H9 (cell line): Measurements from ENCODE around the gene ITGBL1. TPM values are rescaled to one million over a fixed set of nuclear protein-coding genes. Genes with fewer than 3 reads are reported as not detected.

ENCODE experiments used
- DNase-seq: peaks from one replicate; pipeline ENCODE4 v3.0.0-alpha.2; 2017
- H2AFZ ChIP-seq: one replicate; pipeline ENCODE4 v1.6.1; 2013; ENCODE audit warnings: mild to moderate bottlenecking, low read length, control low read depth, moderate library complexity
- H2AK5ac ChIP-seq: 2 replicates; pipeline ENCODE4 v1.6.1; 2013; ENCODE audit warnings: low read length, control low read depth, mixed read lengths; ENCODE audit not compliant: insufficient read length
- H2BK120ac ChIP-seq: one replicate; pipeline ENCODE4 v1.6.1; 2013; ENCODE audit warnings: low read depth, mild to moderate bottlenecking, low read length, control low read depth, inconsistent platforms; ENCODE audit not compliant: poor library complexity, severe bottlenecking
- H2BK12ac ChIP-seq: 2 replicates; pipeline ENCODE4 v1.6.1; 2013; ENCODE audit warnings: low read length, control low read depth, mixed read lengths, low read depth; ENCODE audit not compliant: insufficient read length
- H2BK15ac ChIP-seq: 2 replicates; pipeline ENCODE4 v1.6.1; 2013; ENCODE audit warnings: low read depth, low read length, control low read depth
- H2BK20ac ChIP-seq: one replicate; pipeline ENCODE4 v1.6.1; 2013; ENCODE audit warnings: low read depth, mild to moderate bottlenecking, low read length, control low read depth, inconsistent platforms; ENCODE audit not compliant: poor library complexity, severe bottlenecking
- H2BK5ac ChIP-seq: 2 replicates; pipeline ENCODE4 v1.6.1; 2013; ENCODE audit warnings: low read length, control low read depth, mixed read lengths; ENCODE audit not compliant: insufficient read length
- H3K14ac ChIP-seq: 2 replicates; pipeline ENCODE4 v1.6.1; 2013; ENCODE audit warnings: low read length, control low read depth; ENCODE audit not compliant: insufficient read depth
- H3K18ac ChIP-seq: 2 replicates; pipeline ENCODE4 v1.6.1; 2013; ENCODE audit warnings: low read depth, mild to moderate bottlenecking, mixed read lengths, low read length, control low read depth; ENCODE audit not compliant: insufficient read length
- H3K23ac ChIP-seq: 2 replicates; pipeline ENCODE4 v1.6.1; 2013; ENCODE audit warnings: low read length, control low read depth, mixed read lengths, low read depth; ENCODE audit not compliant: insufficient read length
- H3K23me2 ChIP-seq: 2 replicates; pipeline ENCODE4 v1.6.1; 2013; ENCODE audit warnings: low read depth, mild to moderate bottlenecking, mixed read lengths, low read length, control low read depth; ENCODE audit not compliant: insufficient read length, poor library complexity, severe bottlenecking
- H3K27ac ChIP-seq: 2 replicates; pipeline ENCODE4 v1.5.1; 2013; ENCODE audit warnings: low read length, control low read depth, mixed read lengths, low read depth; ENCODE audit not compliant: insufficient read length
- H3K27me3 ChIP-seq: 2 replicates; pipeline ENCODE4 v1.6.1; 2013; ENCODE audit warnings: low read length, control low read depth, inconsistent platforms; ENCODE audit not compliant: insufficient read depth
- H3K4ac ChIP-seq: 2 replicates; pipeline ENCODE4 v1.6.1; 2013; ENCODE audit warnings: low read depth, mild to moderate bottlenecking, control low read depth, inconsistent platforms, low read length, moderate library complexity
- H3K4me1 ChIP-seq: 2 replicates; pipeline ENCODE4 v1.6.1; 2013; ENCODE audit warnings: low read length, control low read depth, inconsistent platforms; ENCODE audit not compliant: insufficient read depth
- H3K4me2 ChIP-seq: 2 replicates; pipeline ENCODE4 v1.6.1; 2013; ENCODE audit warnings: low read length, control low read depth, mixed read lengths; ENCODE audit not compliant: insufficient read length, insufficient read depth
- H3K56ac ChIP-seq: 2 replicates; pipeline ENCODE4 v1.6.1; 2013; ENCODE audit warnings: low read depth, mild to moderate bottlenecking, mixed read lengths, low read length, control low read depth; ENCODE audit not compliant: insufficient read length
- H3K79me1 ChIP-seq: 2 replicates; pipeline ENCODE4 v1.6.1; 2013; ENCODE audit warnings: low read depth, mild to moderate bottlenecking, moderate library complexity, low read length, control low read depth, inconsistent platforms; ENCODE audit not compliant: insufficient read depth, poor library complexity, severe bottlenecking
- H3K79me2 ChIP-seq: 2 replicates; pipeline ENCODE4 v1.6.1; 2013; ENCODE audit warnings: low read length, control low read depth, inconsistent platforms; ENCODE audit not compliant: insufficient read depth
- H3K9ac ChIP-seq: 2 replicates; pipeline ENCODE4 v1.6.1; 2013; ENCODE audit warnings: low read length, control low read depth, mixed read lengths; ENCODE audit not compliant: insufficient read length; ENCODE audit errors: extremely low read depth
- H3K9me3 ChIP-seq: one replicate; pipeline ENCODE4 v1.6.1; 2013; ENCODE audit warnings: low read depth, low read length, inconsistent platforms; ENCODE audit not compliant: control insufficient read depth
- H3T11ph ChIP-seq: one replicate; pipeline ENCODE4 v1.6.1; 2013; ENCODE audit warnings: mild to moderate bottlenecking, low read length, control low read depth, inconsistent platforms
- H4K20me1 ChIP-seq: one replicate; pipeline ENCODE4 v1.6.1; 2013; ENCODE audit not compliant: control insufficient read depth, insufficient read length, insufficient read depth
- H4K5ac ChIP-seq: 2 replicates; pipeline ENCODE4 v1.6.1; 2013; ENCODE audit warnings: low read depth, mild to moderate bottlenecking, mixed read lengths, low read length, control low read depth; ENCODE audit not compliant: insufficient read length
- H4K8ac ChIP-seq: replicated peaks from 2 replicates; pipeline ENCODE4 v1.6.1; 2013; ENCODE audit warnings: low read length, control low read depth, mixed read lengths, low read depth; ENCODE audit not compliant: insufficient read length
- H4K91ac ChIP-seq: 2 replicates; pipeline ENCODE4 v1.6.1; 2013; ENCODE audit warnings: low read depth, mild to moderate bottlenecking, moderate library complexity, mixed read lengths, low read length, control low read depth; ENCODE audit not compliant: insufficient read length
- H3K27ac Mint-ChIP-seq, 3 experiments: 2 replicates in 2 of 3; 3 replicates in 1 of 3; pipeline ENCODE4 v1.8.0; 2020 to 2021; ENCODE audit warnings: mixed read lengths in 3 of 3, mild to moderate bottlenecking in 1 of 3, moderate library complexity in 1 of 3
- H3K27me3 Mint-ChIP-seq: 2 replicates; pipeline ENCODE4 v1.8.0; 2021; ENCODE audit warnings: low read depth, mild to moderate bottlenecking, moderate library complexity, mixed read lengths
- H3K36me3 Mint-ChIP-seq, 3 experiments: 2 replicates in 2 of 3; 3 replicates in 1 of 3; pipeline ENCODE4 v1.8.0; 2020 to 2021; ENCODE audit warnings: low read depth in 3 of 3, mixed read lengths in 3 of 3; ENCODE audit not compliant: insufficient read depth in 1 of 3
- H3K4me1 Mint-ChIP-seq, 2 experiments: 2 replicates each; pipeline ENCODE4 v1.8.0; 2020; ENCODE audit warnings: mixed read lengths in 2 of 2
- H3K4me3 Mint-ChIP-seq, 2 experiments: 2 replicates in 1 of 2; 3 replicates in 1 of 2; pipeline ENCODE4 v1.8.0; 2020 to 2021; ENCODE audit warnings: mild to moderate bottlenecking in 2 of 2, mixed read lengths in 2 of 2, moderate library complexity in 1 of 2
- H3K9me3 Mint-ChIP-seq, 2 experiments: 2 replicates in 1 of 2; 3 replicates in 1 of 2; pipeline ENCODE4 v1.8.0; 2020; ENCODE audit warnings: mild to moderate bottlenecking in 2 of 2, mixed read lengths in 2 of 2, moderate library complexity in 1 of 2
- CTCF ChIP-seq: fragments of 200-600 bp; sonication (generic); conservative IDR thresholded peaks from 3 replicates; pipeline ENCODE4 v1.8.0; 2021; ENCODE audit warnings: antibody characterized with exemption, mild to moderate bottlenecking
- WGBS: extraction: QIAGEN DNeasy Blood & Tissue Kit; methylation state at CpG from one replicate; pipeline ENCODE4 v1.1.7; 2013; ENCODE audit warnings: missing lambda C conversion rate, low lambda C conversion rate, mixed read lengths; ENCODE audit not compliant: insufficient read length; ENCODE audit errors: extremely low coverage; 5-methylcytosine and 5-hydroxymethylcytosine counted together
- total RNA-seq: library from RNA; stranded (reverse); gene quantifications from 2 replicates; pipeline ENCODE4 v1.2.1, GENCODE V29; 2021

ITGBL1 gene
- total RNA-seq, 1 experiment from 2014 or later = not detected

DNA sequence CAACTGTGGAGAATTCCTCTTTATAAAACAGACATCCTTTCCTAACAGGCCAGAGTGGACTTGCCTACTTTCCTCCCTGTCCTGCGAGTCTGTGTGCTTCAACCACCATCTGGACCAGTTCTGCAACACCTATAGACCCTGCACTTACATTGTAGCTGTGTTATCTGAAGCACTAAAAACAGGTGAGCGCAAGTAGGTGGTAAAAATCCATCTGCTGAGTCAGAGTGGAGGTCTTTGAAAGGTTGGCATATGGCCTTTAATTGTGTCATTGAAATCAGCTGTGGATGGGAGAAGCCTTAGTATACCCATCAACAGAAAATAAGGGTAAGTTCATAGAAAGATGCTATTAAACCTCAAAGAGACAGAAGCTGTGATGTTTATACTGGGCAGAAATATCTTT is 28.6 kb upstream of the ITGBL1 start:
- Mint-ChIP-seq H3K27ac (no peak overlapping the region; a peak in 1 of 7 replicates), H3K27me3 (peaks cover 2% of the 10 kb centered on the region; the same call in 1 of the 2 replicates), H3K4me3 (no peak overlapping the region), H3K9me3 (no peaks in the 10 kb centered on the region), H3K4me1 (peaks cover 5 to 6% of the 10 kb centered on the region in 2 experiments), H3K36me3 (no peaks in the 10 kb centered on the region)
- Histone ChIP-seq H3K14ac (no peak overlapping the region), H4K91ac (no peak overlapping the region), H2BK5ac (no peak overlapping the region), H3K27ac (no peak overlapping the region), H3K79me1 (no peaks in the 10 kb centered on the region), H3K56ac (no peak overlapping the region), H3K4me2 (no peak overlapping the region), H3K23ac (no peak overlapping the region), H3K4ac (no peak overlapping the region), H3K23me2 (no peaks in the 10 kb centered on the region), H4K20me1 (no peaks in the 10 kb centered on the region), H2BK12ac (no peak overlapping the region), H2BK20ac (no peak overlapping the region), H3K4me1 (no peaks in the 10 kb centered on the region), H2AK5ac (no peak overlapping the region), H4K5ac (no peak overlapping the region), H4K8ac (no peak overlapping the region), H3K79me2 (no peaks in the 10 kb centered on the region), H3K18ac (no peak overlapping the region), H2BK120ac (no peak overlapping the region), H3K9me3 (no peaks in the 10 kb centered on the region), H3T11ph (no peak overlapping the region), H3K27me3 (no peaks in the 10 kb centered on the region), H2BK15ac (no peak overlapping the region), H3K9ac (no peak overlapping the region), H2AFZ (no peak overlapping the region)
- no peak for TF ChIP-seq CTCF
- WGBS = no CpG with 5 or more reads among the region's 2 CpGs
- DNase-seq = no peak
